GM12875 (cell line): ENCODE results near the gene RBM4B.

Experiments
- H3K4me3 ChIP-seq: one replicate; pipeline ENCODE4 v1.5.1; 2011; ENCODE audit warnings: low read depth, low read length, control low read depth
- TF ChIP-seq, protein P1 (sequence below): IDR thresholded peaks from 2 replicates; pipeline ENCODE4 v1.5.1; 2011; ENCODE audit warnings: low read depth, mild to moderate bottlenecking, control low read depth, inconsistent platforms, low read length, moderate library complexity, borderline replicate concordance; ENCODE audit not compliant: insufficient read depth

The RBM4B gene

DNA sequence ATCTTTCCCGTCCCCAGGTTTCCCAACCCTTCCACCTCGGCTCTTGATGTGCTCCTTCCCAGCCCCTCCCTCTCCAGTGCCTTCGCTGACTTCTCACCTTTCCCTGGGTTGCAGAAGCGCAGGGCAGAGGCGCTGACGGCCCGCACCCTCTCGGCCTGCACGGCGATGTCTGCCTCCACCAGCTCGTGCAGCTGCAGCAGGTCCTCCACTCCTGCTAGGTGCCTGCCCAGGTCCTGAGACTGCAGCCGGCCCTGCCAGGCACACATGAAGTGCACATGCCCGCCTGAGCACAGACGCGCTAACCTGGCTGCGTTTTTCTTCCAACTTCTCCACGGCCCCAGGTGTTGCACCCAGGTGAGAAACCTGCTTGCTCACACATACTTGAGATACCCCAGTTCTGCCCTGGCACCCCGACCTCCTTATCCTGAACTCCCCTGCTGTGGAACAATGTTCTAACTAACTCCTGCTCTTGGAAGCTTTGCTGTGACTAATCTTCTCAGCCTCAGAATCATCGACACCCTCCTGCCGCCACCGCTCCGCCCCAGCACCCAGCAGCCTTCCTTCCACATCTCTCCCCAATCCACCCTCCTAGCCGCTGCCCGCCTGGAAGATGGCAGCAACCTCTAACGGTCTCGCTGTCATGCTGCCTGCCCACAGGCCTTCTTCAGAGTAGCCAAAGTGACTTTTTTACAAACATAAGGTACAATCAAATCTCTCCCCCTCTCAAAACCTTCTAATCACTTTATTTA, 28.1 kb upstream of the RBM4B start:
- H3K4me3 ChIP-seq, result no peak overlapping the region
- TF ChIP-seq, protein P1, sequence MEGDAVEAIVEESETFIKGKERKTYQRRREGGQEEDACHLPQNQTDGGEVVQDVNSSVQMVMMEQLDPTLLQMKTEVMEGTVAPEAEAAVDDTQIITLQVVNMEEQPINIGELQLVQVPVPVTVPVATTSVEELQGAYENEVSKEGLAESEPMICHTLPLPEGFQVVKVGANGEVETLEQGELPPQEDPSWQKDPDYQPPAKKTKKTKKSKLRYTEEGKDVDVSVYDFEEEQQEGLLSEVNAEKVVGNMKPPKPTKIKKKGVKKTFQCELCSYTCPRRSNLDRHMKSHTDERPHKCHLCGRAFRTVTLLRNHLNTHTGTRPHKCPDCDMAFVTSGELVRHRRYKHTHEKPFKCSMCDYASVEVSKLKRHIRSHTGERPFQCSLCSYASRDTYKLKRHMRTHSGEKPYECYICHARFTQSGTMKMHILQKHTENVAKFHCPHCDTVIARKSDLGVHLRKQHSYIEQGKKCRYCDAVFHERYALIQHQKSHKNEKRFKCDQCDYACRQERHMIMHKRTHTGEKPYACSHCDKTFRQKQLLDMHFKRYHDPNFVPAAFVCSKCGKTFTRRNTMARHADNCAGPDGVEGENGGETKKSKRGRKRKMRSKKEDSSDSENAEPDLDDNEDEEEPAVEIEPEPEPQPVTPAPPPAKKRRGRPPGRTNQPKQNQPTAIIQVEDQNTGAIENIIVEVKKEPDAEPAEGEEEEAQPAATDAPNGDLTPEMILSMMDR, result no peak

DNA sequence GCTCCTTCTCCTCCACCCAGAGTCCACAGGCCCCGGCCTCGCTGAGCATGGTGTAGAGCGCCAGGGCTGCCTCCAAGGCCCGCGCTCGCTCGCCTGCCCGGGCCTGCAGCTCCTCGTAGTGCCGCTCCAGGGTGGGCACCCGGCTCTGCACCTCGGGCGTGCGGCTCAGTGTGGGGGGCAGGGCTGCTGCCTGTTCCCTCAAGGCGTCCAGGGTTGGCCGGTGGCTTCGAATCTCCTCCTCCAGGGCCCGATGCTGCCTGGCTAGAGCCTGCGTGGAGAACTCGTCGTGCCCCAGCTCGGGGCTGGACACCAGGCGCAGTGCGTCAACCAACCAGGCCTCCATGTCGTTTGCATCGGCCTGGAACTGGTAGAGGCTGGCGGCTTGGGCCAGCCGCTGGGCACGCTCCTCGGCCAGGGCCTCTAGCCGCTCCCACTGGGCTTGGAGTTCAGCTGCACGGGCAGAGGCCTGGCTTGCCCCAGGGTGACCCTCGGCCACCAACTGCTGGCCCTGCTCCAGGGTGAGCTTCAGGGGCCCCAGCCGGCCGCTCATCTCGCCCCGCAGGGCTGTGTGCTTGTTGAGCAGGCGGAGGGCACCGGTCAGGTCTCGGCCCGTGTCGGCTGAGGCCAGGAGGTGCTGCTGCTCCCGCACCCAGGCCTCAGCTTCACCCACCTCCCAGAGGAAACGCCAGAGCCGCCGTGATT, 27.1 kb upstream of the RBM4B start:
- H3K4me3 ChIP-seq, result no peak overlapping the region
- TF ChIP-seq, protein P1, result no peak

DNA sequence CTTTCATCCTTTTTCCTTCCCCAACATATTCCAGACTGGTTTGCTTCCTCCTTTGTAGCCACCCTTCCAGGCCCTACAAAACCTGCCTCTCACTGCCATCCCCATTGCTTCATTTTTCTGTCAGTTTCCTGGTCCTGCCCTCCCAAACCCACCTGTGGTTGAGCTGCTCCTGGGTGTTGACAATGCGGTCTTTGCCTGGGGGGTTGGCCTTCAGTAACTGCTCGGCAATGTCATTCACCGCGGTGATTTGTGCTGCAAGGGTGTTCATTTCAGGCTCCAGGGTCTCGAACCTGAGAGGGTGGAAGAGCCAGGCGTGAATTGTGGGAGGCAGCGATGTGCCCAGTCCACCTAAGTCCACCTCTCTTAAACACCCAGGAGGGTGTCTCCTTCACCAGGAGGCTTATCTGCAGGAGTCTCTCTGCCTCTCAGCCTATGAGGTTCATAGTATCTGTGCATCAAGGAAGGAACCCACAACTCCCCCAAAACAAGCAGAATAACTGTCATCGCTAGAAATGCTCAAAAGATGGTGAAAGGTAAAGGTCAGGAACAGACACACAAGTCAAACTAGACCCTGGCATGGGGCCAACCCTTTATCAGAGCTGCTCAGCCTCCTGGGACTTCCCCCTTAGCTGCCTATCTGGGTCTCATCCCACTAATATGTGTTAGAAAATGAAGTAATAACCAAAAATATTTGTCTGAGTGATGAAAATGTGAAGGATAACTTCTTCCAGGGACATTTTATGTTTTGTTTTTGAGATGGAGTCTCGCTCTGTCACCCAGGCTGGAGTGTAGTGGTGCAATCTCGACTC, 23.9 kb upstream of the RBM4B start:
- H3K4me3 ChIP-seq, result no peak overlapping the region
- TF ChIP-seq, protein P1, result no peak

DNA sequence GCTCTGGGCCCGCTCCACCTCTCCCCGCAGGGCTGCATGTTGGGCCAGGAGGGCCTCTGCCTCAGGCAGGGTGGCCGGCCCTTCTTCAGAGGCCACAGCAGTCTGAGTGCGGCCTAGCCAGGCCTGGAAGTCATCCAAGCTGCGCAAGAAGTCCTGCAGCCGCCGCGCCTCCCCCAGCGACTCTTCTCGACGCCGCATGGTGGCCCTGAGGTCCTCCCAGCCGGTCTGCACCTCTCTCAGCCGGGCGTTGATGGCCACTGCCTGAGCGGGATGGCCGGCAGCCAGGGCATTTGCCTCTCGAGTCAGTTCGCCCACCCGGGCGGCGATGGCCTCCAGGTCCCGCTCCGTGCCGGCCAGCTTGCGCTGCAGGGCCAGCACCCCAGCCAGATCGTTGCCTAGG, 23.1 kb upstream of the RBM4B start:
- TF ChIP-seq, protein P1, result no peak
- H3K4me3 ChIP-seq, result no peak overlapping the region

DNA sequence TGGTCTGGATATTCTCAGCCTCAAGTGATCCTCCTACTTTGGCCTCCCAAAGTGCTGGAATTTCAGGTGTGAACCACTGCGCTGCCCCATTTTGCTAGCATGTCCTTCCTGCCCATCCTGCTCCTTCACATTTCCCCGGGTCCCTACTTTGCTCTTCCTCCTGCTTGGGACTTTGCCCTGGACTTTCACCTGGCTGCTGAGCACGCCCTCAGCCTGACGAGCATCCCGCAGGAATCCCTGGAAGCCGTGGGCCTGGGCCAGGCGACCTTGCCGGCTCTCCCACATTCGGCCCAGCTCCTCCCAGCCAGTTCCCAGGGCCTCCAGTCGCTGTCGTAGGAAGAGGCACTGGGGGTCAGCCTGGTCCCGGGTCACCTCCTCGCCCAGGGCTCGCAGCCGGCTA, 22.6 kb upstream of the RBM4B start:
- TF ChIP-seq, protein P1, result no peak
- no peak overlapping the region for H3K4me3 ChIP-seq

DNA sequence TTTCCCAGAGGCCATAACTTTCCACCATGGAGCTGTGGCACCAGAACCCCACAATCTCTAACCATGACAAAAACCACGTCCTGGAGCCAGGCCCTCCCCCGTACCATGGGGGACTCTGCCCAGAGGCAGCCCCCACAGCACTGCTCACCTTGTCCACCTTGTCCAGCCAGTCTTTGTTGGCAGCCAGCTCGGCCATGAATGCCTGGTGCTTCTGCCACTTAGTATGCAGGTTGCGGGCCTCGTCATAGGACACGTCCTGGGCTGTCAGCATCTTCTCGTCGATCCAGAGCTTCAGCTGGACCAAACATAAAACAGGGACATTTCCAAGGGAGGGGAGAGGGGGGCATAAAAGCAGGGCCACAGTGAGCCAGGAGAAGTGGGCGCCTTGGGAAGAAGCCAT, 20.8 kb upstream of the RBM4B start:
- no peak overlapping the region for H3K4me3 ChIP-seq
- TF ChIP-seq, protein P1, result no peak

DNA sequence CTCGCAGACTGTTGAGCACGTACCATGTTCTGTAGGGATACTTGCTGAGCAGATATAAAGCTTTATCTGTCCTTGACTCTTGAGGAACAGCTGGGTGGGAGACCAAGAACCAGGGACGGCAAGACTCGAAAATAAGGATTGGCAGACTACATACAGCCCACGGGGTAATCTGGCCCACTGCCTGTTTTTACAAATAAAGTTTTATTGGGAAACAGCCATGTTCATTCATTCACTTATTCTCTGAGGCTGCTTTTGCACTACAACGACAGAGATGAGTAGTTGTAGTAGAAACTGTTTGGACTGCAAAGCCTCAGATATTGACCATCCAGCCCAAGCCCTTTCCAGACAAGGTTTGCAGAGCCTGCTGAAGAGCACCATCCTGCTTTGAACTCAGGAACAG, 20.3 kb upstream of the RBM4B start:
- H3K4me3 ChIP-seq, result no peak overlapping the region
- TF ChIP-seq, protein P1, result no peak
